ENCODE results near the gene PGBD4.

The PGBD4 gene

DNA sequence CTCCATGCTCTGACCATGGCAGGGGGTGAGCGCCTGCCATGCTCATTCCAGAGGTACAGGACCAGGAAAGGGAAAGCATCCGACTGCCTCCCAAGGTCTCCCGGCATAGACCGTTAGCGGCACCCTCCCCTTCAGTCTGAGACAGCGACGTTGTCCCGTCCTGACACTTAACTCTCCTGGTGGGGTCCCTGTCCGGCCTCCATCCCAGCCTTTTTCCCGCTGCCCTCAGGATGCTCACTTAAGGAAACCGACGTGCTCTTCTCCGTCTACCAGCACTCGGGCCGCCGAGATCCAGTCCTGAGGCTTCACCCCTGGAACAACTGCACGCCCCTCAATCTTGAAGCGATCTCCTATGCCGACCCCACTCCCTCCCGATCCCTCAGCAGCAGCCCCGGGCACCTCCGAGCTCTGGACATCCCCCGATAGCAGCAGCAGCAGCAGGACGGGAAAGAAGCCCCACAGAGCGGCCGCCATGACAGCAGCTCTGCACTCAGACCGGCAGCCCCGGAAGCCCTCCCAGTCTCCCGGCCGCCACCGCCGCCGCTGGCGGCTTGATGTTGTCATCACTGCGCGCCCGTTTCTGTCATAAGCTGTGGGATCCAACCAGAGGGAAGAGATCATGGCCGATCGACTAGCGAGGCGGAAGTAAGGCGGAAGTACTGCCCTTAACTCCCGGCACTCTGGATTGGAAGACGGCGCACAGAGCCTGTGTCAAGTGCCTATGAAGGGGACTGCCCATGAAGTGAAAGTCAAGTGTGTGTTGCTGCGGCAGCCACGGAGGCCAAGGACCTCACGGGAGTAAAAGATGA, at the start of gene PGBD4, which contains the start of gene EMC7:
TSS of gene PGBD4 (plus strand) at position 718 of the 809 bp plus-strand sequence. CDS start 449 bp downstream, outside the sequence.
TSS of gene EMC7 (minus strand) at position 497 of the 809 bp plus-strand sequence. CDS start at position 474, 23 bp downstream.
- DNase-seq: peak; percentile 99

DNA sequence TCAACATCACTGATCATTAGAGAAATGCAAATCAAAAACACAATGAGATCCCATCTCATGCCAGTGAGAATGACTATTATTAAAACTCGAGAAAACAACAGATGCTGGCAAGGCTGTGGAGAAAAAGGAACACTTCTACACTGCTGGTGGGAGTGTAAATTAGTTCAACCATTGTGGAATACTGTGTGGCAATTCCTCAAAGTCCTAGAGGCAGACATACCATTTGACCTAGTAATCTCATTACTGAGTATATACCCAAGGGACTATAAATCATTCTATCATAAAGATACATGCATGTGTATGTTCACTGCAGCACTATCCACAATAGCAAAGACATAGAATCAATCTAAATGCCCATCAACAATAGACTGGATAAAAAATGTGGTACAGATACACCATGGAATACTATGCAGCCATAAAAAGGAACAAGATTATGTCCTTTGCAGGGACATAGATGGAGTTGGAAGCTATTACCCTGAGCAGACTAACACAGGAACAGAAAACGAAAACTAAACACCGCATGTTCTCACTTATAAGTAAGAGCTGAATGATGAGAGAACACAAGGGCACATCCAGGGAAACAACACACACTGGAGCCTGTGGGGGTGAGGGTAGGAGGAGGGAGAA, 47.7 kb upstream of the PGBD4 start:
- no peak for DNase-seq

DNA sequence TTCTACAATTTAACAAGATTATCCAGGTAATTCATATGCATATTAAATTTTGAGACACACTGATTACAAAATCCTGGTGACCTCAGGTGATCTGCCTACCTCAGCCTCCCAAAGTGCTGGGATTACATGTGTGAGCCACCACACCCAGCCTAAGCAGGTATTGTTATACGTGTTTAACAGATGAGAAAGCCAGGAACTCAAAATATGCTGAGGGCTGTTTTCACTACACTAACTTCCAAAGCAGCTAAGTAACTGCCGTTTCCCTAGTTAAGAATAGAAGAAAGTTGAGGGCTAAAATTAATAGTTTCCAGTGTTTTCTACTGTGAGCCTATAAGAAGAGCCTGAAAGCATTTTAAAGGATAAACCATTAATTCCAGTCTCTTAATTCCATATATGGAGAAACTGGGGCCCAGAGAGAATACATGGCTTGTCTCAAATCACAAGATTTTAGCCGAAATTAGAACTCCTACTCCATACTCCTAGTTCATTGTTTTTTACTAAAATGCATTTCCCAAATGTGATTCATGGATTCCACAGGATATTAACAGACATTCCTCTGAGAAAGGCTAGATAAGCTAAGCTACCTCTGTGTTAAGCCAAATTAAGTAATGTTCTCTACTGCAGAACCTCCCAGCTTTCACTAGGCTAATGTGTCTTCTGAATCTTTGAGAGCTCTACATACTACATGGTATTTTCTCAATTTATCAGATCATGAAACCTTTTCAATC, 45.9 kb upstream of the PGBD4 start:
- DNase-seq: no peak

DNA sequence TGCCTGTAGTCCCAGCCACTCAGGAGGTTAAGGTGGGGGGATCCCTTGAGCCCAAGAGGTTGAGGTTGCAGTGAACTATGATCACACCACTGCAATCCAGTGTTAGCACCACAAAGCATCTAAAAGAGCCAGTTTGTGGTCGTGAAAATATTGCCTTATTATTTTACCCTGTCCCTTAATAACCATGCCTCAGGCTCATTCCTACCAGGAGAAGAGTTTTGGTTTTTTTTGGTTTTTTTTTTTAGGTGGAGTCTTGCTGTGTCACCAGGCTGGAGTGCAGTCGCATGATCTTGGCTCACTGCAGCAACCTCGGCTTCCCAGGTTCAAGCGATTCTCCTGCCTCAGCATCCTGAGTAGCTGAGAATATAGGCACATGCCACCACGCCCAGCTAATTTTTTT, 45.0 kb upstream of the PGBD4 start:
- DNase-seq: no peak

DNA sequence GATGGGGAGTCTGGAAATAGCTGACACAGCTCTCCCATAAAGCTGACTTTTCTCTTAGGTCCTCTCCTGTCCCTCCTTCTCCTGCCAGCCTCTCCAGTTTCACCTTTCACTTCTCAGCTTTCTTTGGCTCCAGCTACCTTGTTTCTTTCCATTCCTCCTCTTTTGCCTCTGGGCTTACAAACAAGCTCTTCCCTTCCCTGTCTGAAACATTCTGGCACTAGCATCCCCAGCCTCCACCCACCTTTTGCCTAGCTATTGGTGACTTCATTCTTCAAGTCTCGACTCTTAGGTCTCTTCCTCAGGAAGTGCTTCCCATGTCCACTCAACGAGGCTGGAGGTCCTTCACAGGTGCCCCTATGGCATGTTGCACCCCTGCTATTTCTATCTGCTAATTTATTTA, 42.4 kb upstream of the PGBD4 start:
- no peak for DNase-seq

DNA sequence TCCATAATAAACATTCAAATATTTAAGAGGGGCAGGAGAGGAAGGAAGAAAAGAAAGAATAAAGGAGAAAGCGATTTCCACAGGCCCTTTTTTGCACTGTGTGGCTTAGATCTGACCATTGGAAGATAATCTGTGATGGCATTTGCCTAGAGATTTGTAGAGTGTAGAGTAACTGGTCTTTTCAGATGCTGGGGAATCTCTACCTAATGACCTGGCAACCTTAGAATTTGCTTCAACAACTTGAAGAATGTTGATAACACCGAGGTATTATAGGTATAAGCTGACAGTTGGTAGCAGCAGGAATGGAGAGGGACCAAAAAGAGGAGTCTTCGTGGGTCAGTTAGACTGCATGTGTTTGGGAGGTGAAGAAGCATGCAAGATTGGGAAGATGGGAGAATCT, 41.9 kb upstream of the PGBD4 start:
- no peak for DNase-seq

DNA sequence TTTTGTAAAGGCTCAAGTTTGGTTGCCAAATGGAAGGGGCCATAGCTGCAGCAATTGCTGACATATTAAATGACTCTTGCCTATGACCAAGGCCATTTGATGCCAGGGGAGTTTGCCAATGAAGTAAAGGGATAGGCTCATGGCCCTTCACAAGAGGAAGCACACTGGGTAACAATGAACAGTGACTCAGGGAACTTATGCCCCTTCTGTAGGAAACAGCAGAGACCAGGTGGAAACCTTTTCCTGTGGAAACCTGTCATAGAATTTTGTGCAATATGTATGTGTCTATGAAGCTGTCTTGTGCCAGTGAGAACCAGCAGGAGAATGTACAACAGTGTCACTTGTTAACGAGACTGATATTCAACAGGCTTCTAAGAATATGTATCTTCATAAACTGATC, 37.4 kb upstream of the PGBD4 start:
- DNase-seq: no peak

DNA sequence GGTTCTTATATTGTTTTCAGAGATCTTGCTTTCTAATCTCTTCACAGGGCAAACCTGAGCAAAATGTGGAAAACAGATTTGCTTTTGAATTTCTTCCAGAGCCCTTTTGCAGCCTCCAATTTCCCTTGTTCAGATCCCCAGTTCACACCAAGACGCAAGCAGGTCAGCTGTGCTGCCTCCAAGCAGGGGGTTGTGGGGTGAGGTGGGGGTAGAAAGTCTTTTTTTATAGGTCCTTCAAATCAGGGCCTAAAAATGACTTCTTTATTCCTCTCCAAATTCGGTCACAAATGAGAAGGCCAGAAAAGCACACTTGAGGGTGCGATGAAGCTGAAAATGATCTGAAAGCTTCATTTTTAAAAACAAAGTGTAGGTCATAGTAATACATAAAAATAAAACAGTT, 36.6 kb upstream of the PGBD4 start:
- no peak for DNase-seq

DNA sequence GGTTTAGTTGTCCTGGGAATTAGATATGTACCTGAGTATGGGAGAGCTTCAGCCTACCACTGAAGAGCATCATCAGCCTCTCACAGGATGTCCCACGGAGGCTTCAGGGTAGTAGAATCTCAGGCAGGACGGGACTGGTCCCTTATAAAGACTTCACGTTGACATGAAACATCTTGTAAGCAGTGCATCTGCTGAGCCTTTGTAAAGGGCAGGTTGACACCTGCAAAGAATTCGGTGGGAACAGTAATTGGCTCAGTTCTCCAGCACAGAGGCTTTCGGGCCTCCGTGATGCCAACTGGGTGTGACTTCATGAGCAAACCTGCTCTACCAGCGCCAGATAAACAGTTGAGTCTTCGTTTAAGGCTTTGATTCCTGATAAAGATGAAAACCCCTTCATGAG, 35.9 kb upstream of the PGBD4 start:
- DNase-seq: no peak

DNA sequence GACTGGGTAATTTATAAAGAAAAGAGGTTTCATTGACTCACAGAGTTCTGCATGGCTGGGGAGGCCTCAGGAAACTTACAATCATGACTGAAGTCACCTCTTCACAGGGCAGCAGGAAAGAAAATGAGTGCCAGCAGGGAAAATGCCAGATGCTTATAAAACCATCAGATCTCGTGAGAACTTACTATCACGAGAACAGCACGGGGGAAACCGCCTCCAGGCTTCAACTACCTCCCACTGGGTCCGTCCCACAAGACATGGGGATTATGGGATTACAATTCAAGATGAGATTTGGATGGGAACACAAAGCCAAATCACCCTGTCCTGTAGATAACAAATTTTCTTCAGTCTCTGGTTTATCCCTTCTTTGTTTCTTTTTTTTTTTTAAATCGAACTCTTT, 31.9 kb upstream of the PGBD4 start:
- DNase-seq: no peak

DNA sequence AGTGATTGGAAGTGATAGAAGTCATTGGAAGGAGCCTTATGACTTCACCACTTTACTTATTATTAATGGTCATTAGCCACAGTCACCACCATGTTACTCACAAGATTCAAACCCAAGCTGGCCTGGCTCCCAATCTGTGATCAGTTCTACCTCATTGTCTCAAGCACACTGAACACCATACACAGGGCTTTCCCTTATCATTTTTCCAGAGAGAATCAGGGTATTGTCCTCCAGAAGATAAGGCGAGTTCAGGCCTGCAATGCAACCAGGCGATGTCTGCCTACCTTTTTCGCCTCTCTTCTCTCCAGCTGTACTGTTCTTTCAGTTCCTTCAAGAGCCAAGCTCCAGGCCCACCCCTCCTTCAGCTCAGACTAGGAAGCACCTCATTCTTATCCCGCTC, 25.1 kb upstream of the PGBD4 start:
- no peak for DNase-seq

DNA sequence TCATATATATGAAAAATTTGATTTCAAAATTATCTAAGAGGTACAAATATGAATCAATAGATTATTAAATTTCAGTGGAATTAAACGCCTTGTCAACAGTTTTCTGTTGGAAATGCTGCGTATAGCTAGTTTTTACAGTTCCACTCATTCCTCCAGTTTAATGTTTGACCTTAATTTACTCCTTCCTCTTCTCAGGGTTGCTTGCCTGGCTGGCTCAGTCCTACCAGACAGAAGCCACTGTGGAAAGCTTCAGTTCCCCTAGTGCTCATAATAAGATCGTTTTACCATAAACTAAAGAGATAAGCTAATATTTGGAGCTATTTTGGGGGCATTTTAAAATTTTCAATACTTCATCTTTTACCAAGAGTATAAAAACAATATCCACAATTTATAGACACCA, 23.0 kb upstream of the PGBD4 start:
- DNase-seq: no peak

DNA sequence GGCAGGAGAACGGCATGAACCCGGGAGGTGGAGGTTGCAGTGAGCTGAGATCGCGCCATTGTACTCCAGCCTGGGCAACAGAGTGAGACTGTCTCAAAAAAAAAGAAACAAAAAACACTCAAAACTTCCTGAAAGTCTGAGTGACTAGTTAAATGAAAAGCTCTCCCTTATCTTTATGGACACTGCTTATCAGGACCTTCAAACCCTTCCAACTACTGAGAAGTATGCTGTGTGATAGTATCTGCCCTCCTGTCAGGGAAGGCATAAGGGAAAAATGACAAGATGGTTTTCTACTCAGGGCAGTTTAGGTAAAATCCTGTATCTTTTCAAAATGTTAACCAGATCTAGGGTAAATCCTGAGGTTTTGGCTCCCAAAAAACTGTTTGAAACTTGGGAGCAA, 22.0 kb upstream of the PGBD4 start:
- no peak for DNase-seq

DNA sequence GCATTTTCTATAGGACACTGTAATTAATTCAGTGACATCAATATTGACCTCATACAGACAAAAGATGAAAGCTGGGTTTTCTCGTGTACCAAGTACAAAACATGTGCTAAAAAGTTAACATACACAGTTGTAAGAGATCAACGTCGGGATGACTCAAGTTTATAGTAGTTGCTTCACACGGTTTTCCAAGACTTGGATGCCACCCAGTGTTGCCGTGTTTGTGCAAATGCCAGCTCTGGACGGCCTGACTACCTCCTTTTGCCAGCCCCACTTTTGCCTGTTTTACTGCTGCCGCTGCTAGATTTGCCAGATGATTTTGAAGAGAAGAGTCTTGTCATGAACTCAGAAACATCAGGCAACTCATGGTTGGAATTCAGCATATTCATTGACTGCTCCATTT, 17.8 kb upstream of the PGBD4 start:
- DNase-seq: no peak

DNA sequence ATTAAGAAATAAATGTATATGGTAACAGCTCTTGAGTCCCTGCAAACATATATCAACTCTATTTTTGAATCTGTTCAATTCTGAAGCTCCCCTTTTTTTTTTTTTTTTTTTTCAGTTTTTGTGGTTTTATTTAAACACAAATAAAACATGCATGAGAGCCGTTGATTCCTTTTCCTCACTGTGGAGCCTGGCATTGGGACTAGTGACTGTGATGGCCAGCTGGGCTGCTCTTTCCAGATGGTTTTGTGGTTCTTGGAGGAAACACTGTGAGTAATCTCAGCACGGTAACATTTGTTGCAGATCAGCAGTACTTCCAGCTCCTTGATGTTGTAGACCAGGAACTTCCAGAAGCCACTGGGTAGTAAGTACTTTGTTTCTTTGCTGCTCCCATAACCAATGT, 16.1 kb upstream of the PGBD4 start:
- DNase-seq: no peak

DNA sequence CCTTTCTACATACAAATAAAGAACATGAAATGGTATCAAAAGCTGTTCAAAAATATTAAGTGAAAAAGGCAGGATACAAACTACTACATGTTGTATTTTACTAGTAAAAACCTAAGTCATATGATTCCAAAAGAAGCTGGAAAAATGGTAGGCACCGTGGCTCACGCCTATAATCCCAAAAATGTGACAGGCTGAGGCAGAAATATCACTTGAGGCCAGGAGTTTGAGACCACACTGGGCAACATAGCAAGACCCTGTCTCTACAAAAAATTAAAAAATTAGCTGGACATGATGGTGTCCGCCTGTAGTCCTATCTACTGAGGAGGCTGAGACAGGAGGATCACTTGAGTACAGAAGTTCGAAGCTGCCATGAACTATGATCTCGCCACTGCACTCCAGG, 2.0 kb upstream of the PGBD4 start:
- DNase-seq: no peak

DNA sequence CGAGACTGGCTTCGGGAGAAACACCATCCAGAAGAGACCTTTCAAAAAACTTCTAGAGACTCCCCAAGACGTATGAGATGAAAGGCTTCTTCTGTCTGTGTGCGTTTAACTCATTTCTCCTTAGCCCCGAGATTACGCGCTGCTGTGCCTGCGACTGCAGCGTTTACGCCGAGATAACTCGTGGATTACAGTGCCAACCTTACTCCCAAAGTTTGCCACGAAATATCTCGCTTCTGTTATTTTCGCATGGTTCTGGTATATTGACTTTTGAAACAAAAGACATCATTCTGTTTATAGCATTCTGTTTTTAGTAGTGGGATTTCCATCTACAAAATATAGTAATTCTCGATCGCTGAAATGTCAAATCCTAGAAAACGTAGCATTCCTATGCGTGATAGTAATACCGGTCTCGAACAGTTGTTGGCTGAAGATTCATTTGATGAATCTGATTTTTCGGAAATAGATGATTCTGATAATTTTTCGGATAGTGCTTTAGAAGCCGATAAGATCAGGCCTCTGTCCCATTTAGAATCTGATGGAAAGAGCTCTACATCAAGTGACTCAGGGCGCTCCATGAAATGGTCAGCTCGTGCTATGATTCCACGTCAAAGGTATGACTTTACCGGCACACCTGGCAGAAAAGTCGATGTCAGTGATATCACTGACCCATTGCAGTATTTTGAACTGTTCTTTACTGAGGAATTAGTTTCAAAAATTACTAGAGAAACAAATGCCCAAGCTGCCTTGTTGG, 467 bp downstream of the PGBD4 start:
- DNase-seq: no peak

DNA sequence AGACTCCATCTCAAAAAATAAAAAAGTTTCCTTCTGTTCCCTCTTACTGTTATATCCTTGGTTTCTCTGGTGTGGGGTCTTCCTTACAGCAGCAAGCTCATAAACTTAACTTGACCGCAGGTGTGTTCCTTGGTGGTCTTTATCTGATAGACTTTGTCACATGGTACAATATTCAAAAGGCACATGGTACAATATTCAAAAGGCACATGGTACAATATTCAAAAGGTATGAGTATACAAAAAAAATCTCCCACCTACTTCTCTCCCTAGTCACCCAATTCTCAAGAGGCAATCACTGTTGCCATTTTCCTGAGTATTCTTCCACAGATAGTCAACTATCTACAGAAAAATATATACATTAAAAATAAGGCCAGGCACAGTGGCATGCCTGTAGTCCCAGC, 4.5 kb downstream of the PGBD4 start:
- no peak for DNase-seq

DNA sequence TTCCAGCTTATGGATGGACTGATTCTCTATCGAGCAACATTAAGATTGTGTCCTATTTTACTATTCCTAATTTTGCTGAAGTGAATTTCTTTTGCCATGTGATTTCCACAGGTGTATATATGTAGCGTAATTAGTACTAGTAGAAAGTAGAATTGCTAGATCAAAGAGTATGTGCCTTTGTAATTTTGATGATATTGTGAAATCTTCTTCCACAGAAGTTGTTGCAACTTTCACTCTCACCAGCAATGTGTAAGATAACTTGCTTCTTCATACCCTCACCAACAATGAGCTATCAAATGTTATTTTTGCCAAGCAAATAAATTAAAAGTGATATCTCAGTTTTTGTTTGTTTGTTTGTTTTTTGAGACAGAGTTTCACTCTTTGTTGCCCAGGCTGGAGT, 5.4 kb downstream of the PGBD4 start:
- DNase-seq: no peak

DNA sequence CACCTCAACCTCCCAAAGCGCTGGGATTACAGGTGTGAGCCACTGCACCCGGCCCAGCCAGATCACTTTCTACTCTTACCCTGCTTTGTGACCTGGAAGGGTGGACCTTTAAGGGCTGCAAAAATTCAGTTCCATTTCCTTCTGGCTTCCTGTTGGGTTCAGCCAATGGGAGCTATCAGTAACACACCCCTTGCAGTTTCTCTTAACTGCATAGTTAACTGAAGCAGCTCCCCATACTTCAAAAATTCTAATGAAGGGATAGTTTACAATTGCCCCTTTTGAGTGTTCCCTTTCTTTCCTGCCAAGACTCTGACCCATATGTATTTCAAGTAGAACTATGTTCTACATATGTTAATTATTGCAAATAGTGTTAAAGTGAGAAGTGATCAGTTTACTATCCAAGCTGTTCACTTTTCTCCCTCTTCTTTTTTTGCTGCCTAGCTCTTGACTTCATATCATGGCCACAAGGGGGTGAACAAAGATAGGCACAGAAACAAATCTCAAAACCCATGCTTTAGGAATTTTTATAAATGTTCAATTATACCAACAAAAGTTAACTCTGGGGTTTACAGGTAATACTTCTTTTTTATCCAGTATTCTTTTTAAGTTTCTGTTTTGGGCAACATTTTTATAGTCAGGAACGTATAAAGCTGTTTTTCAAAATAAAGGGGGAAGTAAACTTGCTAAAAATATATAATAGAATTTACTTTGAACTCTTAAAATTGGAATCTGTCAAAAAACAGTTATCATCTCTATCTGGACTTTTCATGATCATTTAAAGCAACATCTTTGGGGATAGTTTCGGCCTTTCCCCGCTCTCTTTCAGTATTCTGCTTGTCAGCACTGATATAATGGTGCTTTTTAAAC, 8.1 kb downstream of the PGBD4 start:
- no peak for DNase-seq

DNA sequence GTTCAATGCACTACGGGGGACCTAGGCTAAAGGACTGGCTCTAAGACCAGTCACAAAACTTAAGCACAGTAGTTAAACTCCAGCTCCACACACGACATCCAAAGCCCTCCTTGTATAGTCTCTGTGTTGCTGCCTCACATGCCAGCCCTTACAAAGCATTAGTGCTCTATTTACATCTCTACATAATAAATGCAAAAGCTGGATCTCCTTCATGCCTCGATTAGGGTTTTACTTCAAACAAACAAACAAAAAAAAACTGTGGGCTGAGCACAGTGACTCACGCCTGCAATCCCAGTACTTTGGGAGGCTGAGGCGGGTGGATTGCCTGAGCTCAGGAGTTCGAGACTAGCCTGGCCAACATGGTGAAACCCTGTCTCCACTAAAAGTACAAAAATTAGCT, 9.6 kb downstream of the PGBD4 start:
- no peak for DNase-seq

DNA sequence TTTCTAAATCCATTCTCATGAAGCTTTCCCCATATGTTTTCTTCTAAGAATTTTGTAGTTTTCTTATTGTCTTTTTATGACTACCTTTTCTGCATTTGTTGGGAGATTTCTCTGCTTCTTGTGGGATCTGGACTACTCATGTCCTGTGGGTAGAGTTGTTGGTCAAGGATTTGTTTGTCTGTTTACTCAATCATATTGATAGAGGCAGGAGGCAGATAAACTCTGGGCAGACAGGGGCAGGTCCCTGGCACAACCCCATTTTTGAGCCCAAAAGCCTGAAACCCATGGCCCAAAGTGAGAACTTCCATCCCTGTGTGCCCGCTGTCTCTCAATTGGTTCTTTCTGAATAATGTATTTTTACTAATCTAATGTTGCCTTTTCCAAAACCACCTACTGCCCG, 12.3 kb downstream of the PGBD4 start:
- no peak for DNase-seq
